ENCODE data around the gene PRELP. TPM values are rescaled to one million over a fixed set of nuclear protein-coding genes. Genes with fewer than 3 reads are reported as not detected.

PRELP gene
- total and polyA plus RNA-seq, 9 of the 15 experiments (the other 6 are each of a cell fraction or from before 2014, with no cell fraction given) = 0.04 TPM; not detected in 8

DNA sequence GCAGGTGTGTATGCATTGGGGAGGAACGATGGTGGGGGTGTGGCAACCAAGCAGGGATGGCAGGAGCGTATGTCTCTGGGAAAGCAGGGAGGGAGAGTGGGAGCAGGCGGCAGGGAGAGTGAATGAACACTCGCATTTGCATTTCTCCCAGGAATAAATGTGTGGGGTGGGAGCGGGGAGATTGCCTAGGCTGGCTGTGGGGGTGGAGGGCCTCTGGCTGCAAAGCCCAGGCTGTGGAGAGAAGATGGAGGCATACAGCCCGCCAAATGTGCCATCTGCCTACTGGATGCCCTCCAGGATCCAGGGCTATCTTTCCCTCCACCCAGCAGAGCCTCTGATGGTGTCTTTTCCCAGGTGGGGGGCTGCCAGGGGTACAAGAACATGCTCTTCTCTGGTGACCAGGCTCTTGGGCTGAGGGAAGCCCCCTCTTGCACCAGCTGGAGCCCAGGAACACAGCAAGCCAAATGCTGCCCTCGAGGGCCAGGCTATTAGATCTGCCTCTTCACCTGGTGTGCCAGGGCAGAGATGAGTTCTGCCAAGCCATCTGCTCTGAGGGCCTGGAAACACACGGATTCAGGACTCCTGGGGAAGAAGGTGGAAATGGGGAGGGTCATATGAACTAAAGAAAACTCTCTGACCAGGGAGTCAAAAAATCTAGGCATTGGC, 16.6 kb downstream of the PRELP start:
- TF ChIP-seq, protein P1, sequence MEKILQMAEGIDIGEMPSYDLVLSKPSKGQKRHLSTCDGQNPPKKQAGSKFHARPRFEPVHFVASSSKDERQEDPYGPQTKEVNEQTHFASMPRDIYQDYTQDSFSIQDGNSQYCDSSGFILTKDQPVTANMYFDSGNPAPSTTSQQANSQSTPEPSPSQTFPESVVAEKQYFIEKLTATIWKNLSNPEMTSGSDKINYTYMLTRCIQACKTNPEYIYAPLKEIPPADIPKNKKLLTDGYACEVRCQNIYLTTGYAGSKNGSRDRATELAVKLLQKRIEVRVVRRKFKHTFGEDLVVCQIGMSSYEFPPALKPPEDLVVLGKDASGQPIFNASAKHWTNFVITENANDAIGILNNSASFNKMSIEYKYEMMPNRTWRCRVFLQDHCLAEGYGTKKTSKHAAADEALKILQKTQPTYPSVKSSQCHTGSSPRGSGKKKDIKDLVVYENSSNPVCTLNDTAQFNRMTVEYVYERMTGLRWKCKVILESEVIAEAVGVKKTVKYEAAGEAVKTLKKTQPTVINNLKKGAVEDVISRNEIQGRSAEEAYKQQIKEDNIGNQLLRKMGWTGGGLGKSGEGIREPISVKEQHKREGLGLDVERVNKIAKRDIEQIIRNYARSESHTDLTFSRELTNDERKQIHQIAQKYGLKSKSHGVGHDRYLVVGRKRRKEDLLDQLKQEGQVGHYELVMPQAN (IDR thresholded peaks at IDR 0.05; ENCODE audit: borderline replicate concordance) = no peak
- no peak for TF ChIP-seq CTBP1 (IDR thresholded peaks at IDR 0.05; ENCODE audit: borderline replicate concordance)
- no peak for TF ChIP-seq NUFIP1 (IDR thresholded peaks at IDR 0.05; ENCODE audit: partially characterized antibody)
- TF ChIP-seq POLR2AphosphoS5 (IDR thresholded peaks at IDR 0.05; ENCODE audit: control insufficient read depth, insufficient read depth, low read depth, low read length) = no peak
- no peak for TF ChIP-seq MIER1 (IDR thresholded peaks at IDR 0.05; ENCODE audit: low read depth)
- no peak overlapping the region for H3K4me2 ChIP-seq (ENCODE audit: insufficient read depth, low read length)
- FAIRE-seq (no peak), ATAC-seq (no peak), DNase-seq (ENCODE audit: extremely low read depth in 1 of 4, low spot score in 3 of 4) (no peak)
- H3K27ac ChIP-seq (ENCODE audit: extremely low read depth, low read depth, low read length) = no peak overlapping the region
- H2AFZ ChIP-seq (ENCODE audit: low read depth, low read length) = no peak overlapping the region
- POLR2A ChIA-PET = no interaction called here
- H3K79me2 ChIP-seq (ENCODE audit: control insufficient read depth, insufficient read depth, low read length) = no peaks in the 10 kb centered on the region
- H3K27me3 ChIP-seq (ENCODE audit: control insufficient read depth in 2 of 2, insufficient read depth in 2 of 2, low read length in 2 of 2) = peaks cover 51 to 68% of the 10 kb centered on the region in 2 experiments
- no peaks in the 10 kb centered on the region for H3K36me3 ChIP-seq (ENCODE audit: control insufficient read depth, insufficient read depth, low read length)
- no peaks in the 10 kb centered on the region for H3K9me3 ChIP-seq (replicated peaks; ENCODE audit: control insufficient read depth, insufficient read depth, low read depth, low read length)
- in situ Hi-C loops (cut with MboI) = no loop called here
- intact Hi-C loops (cut with micrococcal nuclease) = no loop called here
- CTCF ChIA-PET (ENCODE audit: low intra/inter-chr PET ratio) = no interaction called here
- H3K4me3 ChIP-seq = no peak overlapping the region
- no peak overlapping the region for H3K9ac ChIP-seq (ENCODE audit: insufficient read depth in 1 of 2, low read depth in 2 of 2, low read length in 2 of 2)
- no peaks in the 10 kb centered on the region for H3K9me1 ChIP-seq (ENCODE audit: control insufficient read depth, insufficient read depth, low read length)
- 1% methylated on average over 8 of the region's 8 CpGs for WGBS (ENCODE audit: insufficient coverage, low coverage, missing lambda C conversion rate)
- no peaks in the 10 kb centered on the region; the same call in 1 of the 2 replicates for H4K20me1 ChIP-seq (replicated peaks; ENCODE audit: control insufficient read depth, insufficient read depth, low read length)
- no TSS peak for BruUV-seq (replicated peaks)
- H3K4me1 ChIP-seq (replicated peaks in 1 of 2; ENCODE audit: control insufficient read depth in 2 of 2, insufficient read depth in 2 of 2, low read length in 2 of 2) = peaks cover 0 to 9% of the 10 kb centered on the region in 2 experiments; a peak in 2 of 5 replicates
